HepG2 (cell line): ENCODE measurements around the gene GATA3. TPM values are rescaled to one million over a fixed set of nuclear protein-coding genes. Genes with fewer than 3 reads are reported as not detected.

Source experiments
- ATAC-seq: fragments of 200-7000 bp; cut with Tn5 transposase; 3 replicates; pipeline ENCODE4 v1.9.1; 2020; ENCODE audit warnings: mild to moderate bottlenecking, moderate library complexity
- BruUV-seq: library from RNA; stranded (reverse); fragments of 400-500 nt; replicated peaks from 2 replicates; lab custom pipeline; 2021; lab: Mats Ljungman, UMichigan
- CTCF ChIA-PET: fragments of 300-600 bp; formaldehyde crosslinking; extraction: SDS; loops from one replicate; lab custom pipeline; 2021; ENCODE audit warnings: low total read pairs, inconsistent platforms, low intra/inter-chr PET ratio; lab: Yijun Ruan, JAX
- POLR2A ChIA-PET: fragments of 350-600 bp; sonication (Branson Sonifier 250); formaldehyde crosslinking; loops from one replicate; lab custom pipeline; 2020; ENCODE audit warnings: antibody characterized with exemption, inconsistent platforms; lab: Yijun Ruan, JAX
- DNase-seq: peaks from one replicate; pipeline ENCODE4 v3.0.0-alpha.2; 2015; ENCODE audit warnings: low spot score
- FAIRE-seq: peaks from 3 replicates; lab custom pipeline; 2011; peaks lifted over from hg19 to GRCh38; lab: Jason Lieb, UNC
- H2AFZ ChIP-seq: one replicate; pipeline ENCODE4 v1.6.1; 2011; ENCODE audit warnings: low read length, inconsistent platforms
- H3K27ac ChIP-seq: fragments of 300-600 bp; 3 replicates; pipeline ENCODE4 v1.8.0; 2011; ENCODE audit warnings: mixed run types, mild to moderate bottlenecking, mixed read lengths, low read length, inconsistent platforms; ENCODE audit not compliant: insufficient read depth; ENCODE audit errors: extremely low read length
- H3K27me3 ChIP-seq, 2 experiments: fragments of 200-600 bp in 1 of 2; 2 replicates in 1 of 2; 3 replicates in 1 of 2; pipeline versions ENCODE4 v1.6.0 to v1.8.0; 2011; ENCODE audit warnings: low read length in 2 of 2, mild to moderate bottlenecking in 2 of 2, moderate library complexity in 2 of 2, inconsistent platforms in 1 of 2; ENCODE audit not compliant: insufficient read depth in 2 of 2, control insufficient read depth in 1 of 2
- H3K36me3 ChIP-seq, 2 experiments: fragments of 200-600 bp in 1 of 2; replicated peaks in 1 of 2; 2 replicates in 1 of 2; 3 replicates in 1 of 2; pipeline versions ENCODE4 v1.5.1 to v1.8.0; 2011; ENCODE audit warnings: low read length in 2 of 2, inconsistent platforms in 1 of 2; ENCODE audit not compliant: insufficient read depth in 2 of 2, control insufficient read depth in 1 of 2
- H3K4me1 ChIP-seq: 2 replicates; pipeline ENCODE4 v1.5.1; 2012; ENCODE audit warnings: low read length, inconsistent platforms; ENCODE audit not compliant: insufficient read depth
- H3K4me2 ChIP-seq: 2 replicates; pipeline ENCODE4 v1.6.0; 2011; ENCODE audit warnings: low read depth, low read length, inconsistent platforms
- H3K4me3 ChIP-seq, 3 experiments: fragments of 200-600 bp in 1 of 3; sonication (generic), shearing (Covaris generic) in 1 of 3; replicated peaks in 1 of 3; 2 replicates each; pipeline ENCODE4 v1.5.1; 2011 to 2016; ENCODE audit warnings: low read length in 3 of 3, inconsistent platforms in 2 of 3, low read depth in 2 of 3, mild to moderate bottlenecking in 2 of 3, control low read depth in 1 of 3, mixed read lengths in 1 of 3; ENCODE audit not compliant: insufficient read depth in 1 of 3
- H3K79me2 ChIP-seq: one replicate; pipeline ENCODE4 v1.6.1; 2011; ENCODE audit warnings: low read length, inconsistent platforms; ENCODE audit not compliant: insufficient read depth
- H3K9ac ChIP-seq: 2 replicates; pipeline ENCODE4 v1.6.0; 2011; ENCODE audit warnings: mild to moderate bottlenecking, low read depth, low read length, inconsistent platforms; ENCODE audit not compliant: insufficient read depth
- H3K9me3 ChIP-seq: 2 replicates; pipeline ENCODE4 v1.5.1; 2012; ENCODE audit warnings: mild to moderate bottlenecking, low read length
- H4K20me1 ChIP-seq: 2 replicates; pipeline ENCODE4 v1.6.0; 2011; ENCODE audit warnings: inconsistent platforms, mild to moderate bottlenecking, low read length, moderate library complexity; ENCODE audit not compliant: insufficient read depth
- ATF5 ChIP-seq: sonication (generic); formaldehyde crosslinking; IDR thresholded peaks from 2 replicates; pipeline ENCODE4 v1.4.0; 2020; ENCODE audit warnings: mild to moderate bottlenecking, low read depth, missing genetic modification reagents
- NFIB ChIP-seq: sonication (generic); formaldehyde crosslinking; IDR thresholded peaks from 2 replicates; pipeline ENCODE4 v1.9.0; 2021; ENCODE audit warnings: missing genetic modification reagents, mild to moderate bottlenecking, borderline replicate concordance
- NFYB ChIP-seq: sonication (generic); formaldehyde crosslinking; IDR thresholded peaks from 2 replicates; pipeline ENCODE4 v1.4.0; 2020; ENCODE audit warnings: missing genetic modification reagents
- SUZ12 ChIP-seq: fragments of 150-350 bp; IDR thresholded peaks from 2 replicates; pipeline ENCODE4 v1.6.1; 2014; ENCODE audit warnings: low read depth, low read length
- ZBTB43 ChIP-seq: sonication (generic); formaldehyde crosslinking; conservative IDR thresholded peaks from 2 replicates; pipeline ENCODE4 v1.4.0; 2020; ENCODE audit warnings: missing genetic modification reagents
- ZNF687 ChIP-seq: sonication (generic); formaldehyde crosslinking; IDR thresholded peaks from 2 replicates; pipeline ENCODE4 v1.5.1; 2020; ENCODE audit warnings: mild to moderate bottlenecking, missing genetic modification reagents, moderate library complexity
- ZNF775 ChIP-seq: sonication (generic); formaldehyde crosslinking; IDR thresholded peaks from 2 replicates; pipeline ENCODE4 v1.4.0; 2020; ENCODE audit warnings: missing genetic modification reagents, mild to moderate bottlenecking, moderate library complexity, borderline replicate concordance
- WGBS: methylation state at CpG from one replicate; pipeline ENCODE4 v1.1.6; 2017; ENCODE audit warnings: low lambda C conversion rate; 5-methylcytosine and 5-hydroxymethylcytosine counted together
- in situ Hi-C: cut with HindIII; loops from 2 replicates; pipeline ENCODE4 v1.10.0; 2017; ENCODE audit warnings: low pct_unique_long_range_greater_than_20kb; ENCODE audit not compliant: extremely low pct_ligation_motif_present
- intact Hi-C: fragments of 100-400 bp; cut with micrococcal nuclease; formaldehyde crosslinking; loops from one replicate; pipeline ENCODE4 v1.10.0; 2022; ENCODE audit not compliant: unreplicated experiment
- polyA plus RNA-seq, 8 experiments: library from polyadenylated mRNA; depleted of rRNA in 3 of 8; stranded (reverse) in 7 of 8; unstranded in 1 of 8; fragments of >200 nt; fragmentation: Illumina TruSeq in 4 of 8; extraction: Trizol in 4 of 8; gene quantifications; 2 replicates each; pipeline versions ENCODE4 v1.2.1 to v1.2.3, GENCODE V29; 2011 to 2016; ENCODE audit warnings: low read depth in 4 of 8, missing spikeins in 1 of 8, mixed read lengths in 1 of 8; ENCODE audit not compliant: insufficient read depth in 1 of 8
- total RNA-seq, 5 experiments: library from RNA; depleted of rRNA; stranded (reverse); fragments of >200 nt; fragmentation: Illumina TruSeq; extraction: Trizol; gene quantifications; 2 replicates each; pipeline ENCODE4 v1.2.3, GENCODE V29; 2016; ENCODE audit warnings: low read depth in 1 of 5
- TF ChIP-seq, protein P1 (sequence below): sonication (generic); formaldehyde crosslinking; IDR thresholded peaks from 2 replicates; pipeline ENCODE4 v1.4.0; 2020; ENCODE audit warnings: missing genetic modification reagents
- TF ChIP-seq, protein P2 (sequence below), 2 experiments: sonication (generic) in 1 of 2; formaldehyde crosslinking in 1 of 2; IDR thresholded peaks; 2 replicates each; pipeline versions ENCODE4 v1.6.1 to v1.9.0; 2014 to 2022; ENCODE audit warnings: antibody characterized with exemption in 1 of 2, borderline replicate concordance in 1 of 2, inconsistent platforms in 1 of 2, low read depth in 1 of 2, missing genetic modification reagents in 1 of 2

Gene GATA3
- total and polyA plus RNA-seq, 2 of the 13 experiments (the other 11 are each of a cell fraction or from before 2014, with no cell fraction given) = not detected

- Histone ChIP-seq H3K27ac (no peak overlapping the region), H3K4me2 (no peak overlapping the region), H3K4me1 (no peaks in the 10 kb centered on the region), H2AFZ (no peak overlapping the region), H3K79me2 (no peaks in the 10 kb centered on the region), H4K20me1 (no peaks in the 10 kb centered on the region), H3K36me3 (no peaks in the 10 kb centered on the region), H3K9ac (no peak overlapping the region), H3K4me3 (no peak overlapping the region), H3K9me3 (no peaks in the 10 kb centered on the region), H3K27me3 (peaks cover 2 to 19% of the 10 kb centered on the region in 2 experiments; a peak in 3 of 5 replicates)
- BruUV-seq = no TSS peak
- DNase-seq = no peak
- no peak for FAIRE-seq
- intact Hi-C loops = no loop called here
- in situ Hi-C loops = no loop called here
- POLR2A ChIA-PET = no interaction called here
- CTCF ChIA-PET = no interaction called here
- ATAC-seq = no peak
- WGBS = 3% methylated on average over 6 of the region's 6 CpGs
- no peak for TF ChIP-seq ZNF687
- no peak for TF ChIP-seq ATF5
- TF ChIP-seq SUZ12 = no peak
- TF ChIP-seq, protein P1, sequence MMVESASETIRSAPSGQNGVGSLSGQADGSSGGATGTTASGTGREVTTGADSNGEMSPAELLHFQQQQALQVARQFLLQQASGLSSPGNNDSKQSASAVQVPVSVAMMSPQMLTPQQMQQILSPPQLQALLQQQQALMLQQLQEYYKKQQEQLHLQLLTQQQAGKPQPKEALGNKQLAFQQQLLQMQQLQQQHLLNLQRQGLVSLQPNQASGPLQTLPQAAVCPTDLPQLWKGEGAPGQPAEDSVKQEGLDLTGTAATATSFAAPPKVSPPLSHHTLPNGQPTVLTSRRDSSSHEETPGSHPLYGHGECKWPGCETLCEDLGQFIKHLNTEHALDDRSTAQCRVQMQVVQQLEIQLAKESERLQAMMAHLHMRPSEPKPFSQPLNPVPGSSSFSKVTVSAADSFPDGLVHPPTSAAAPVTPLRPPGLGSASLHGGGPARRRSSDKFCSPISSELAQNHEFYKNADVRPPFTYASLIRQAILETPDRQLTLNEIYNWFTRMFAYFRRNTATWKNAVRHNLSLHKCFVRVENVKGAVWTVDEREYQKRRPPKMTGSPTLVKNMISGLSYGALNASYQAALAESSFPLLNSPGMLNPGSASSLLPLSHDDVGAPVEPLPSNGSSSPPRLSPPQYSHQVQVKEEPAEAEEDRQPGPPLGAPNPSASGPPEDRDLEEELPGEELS (CRISPR knock-in tag) = no peak
- TF ChIP-seq, protein P2, sequence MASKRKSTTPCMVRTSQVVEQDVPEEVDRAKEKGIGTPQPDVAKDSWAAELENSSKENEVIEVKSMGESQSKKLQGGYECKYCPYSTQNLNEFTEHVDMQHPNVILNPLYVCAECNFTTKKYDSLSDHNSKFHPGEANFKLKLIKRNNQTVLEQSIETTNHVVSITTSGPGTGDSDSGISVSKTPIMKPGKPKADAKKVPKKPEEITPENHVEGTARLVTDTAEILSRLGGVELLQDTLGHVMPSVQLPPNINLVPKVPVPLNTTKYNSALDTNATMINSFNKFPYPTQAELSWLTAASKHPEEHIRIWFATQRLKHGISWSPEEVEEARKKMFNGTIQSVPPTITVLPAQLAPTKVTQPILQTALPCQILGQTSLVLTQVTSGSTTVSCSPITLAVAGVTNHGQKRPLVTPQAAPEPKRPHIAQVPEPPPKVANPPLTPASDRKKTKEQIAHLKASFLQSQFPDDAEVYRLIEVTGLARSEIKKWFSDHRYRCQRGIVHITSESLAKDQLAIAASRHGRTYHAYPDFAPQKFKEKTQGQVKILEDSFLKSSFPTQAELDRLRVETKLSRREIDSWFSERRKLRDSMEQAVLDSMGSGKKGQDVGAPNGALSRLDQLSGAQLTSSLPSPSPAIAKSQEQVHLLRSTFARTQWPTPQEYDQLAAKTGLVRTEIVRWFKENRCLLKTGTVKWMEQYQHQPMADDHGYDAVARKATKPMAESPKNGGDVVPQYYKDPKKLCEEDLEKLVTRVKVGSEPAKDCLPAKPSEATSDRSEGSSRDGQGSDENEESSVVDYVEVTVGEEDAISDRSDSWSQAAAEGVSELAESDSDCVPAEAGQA (IDR thresholded peaks at IDR 0.05; ENCODE audit: low read depth) = no peak
- TF ChIP-seq, protein P2 (CRISPR knock-in tag; IDR thresholded peaks at IDR 0.05; ENCODE audit: borderline replicate concordance) = no peak
- no peak for TF ChIP-seq ZBTB43 (CRISPR knock-in tag)
- no peak for TF ChIP-seq NFIB (CRISPR knock-in tag)
- no peak for TF ChIP-seq ZNF775
- no peak for TF ChIP-seq NFYB (CRISPR knock-in tag)
Observed at GRCh38 chr10:8088504-8088903, 34.0 kb downstream of the GATA3 start.
